ENCODE results near the gene DCAF7.

The DCAF7 gene

DNA sequence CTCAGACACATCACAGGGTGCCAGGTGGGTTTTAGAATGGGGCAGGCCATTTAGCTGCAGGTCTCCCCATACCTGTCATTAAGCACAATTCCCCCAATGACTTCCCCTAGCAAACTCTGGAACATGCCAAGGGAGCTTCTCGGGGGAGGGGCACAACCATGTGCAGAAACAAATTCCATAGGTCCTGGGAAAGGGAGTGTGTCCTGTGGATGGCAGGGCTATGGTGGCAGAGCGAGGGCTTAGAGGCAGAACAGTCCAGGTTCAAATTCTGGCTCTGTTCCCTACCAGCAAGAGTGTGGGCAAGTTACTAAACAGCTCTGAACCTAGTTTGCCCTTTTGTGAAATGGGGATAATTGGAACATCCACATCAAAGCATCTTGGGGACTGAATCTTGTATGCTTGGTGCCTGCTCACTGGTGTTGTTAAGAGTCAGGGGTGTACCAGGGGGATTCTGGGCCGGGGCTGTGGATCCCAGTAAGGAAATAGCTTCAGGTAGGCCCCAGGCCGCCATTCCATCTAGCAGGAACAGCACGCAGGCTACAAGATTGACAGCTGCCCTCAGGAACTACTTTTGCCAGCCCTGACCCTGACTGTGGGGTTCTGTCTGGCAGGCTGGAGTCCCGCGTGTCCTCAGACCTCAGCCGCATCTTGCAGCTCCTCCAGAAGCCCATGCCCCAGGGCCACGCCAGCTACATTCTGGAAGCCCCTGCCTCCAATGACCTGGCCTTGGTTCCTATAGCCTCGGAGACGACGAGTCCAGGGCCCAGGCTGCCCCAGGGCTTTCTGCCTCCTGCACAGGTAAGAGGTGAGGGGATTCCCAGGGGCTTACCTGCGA lies 5.6 kb upstream of the DCAF7 start:
- DNase-seq (ENCODE audit: low read depth in 2 of 2), result no peak

DNA sequence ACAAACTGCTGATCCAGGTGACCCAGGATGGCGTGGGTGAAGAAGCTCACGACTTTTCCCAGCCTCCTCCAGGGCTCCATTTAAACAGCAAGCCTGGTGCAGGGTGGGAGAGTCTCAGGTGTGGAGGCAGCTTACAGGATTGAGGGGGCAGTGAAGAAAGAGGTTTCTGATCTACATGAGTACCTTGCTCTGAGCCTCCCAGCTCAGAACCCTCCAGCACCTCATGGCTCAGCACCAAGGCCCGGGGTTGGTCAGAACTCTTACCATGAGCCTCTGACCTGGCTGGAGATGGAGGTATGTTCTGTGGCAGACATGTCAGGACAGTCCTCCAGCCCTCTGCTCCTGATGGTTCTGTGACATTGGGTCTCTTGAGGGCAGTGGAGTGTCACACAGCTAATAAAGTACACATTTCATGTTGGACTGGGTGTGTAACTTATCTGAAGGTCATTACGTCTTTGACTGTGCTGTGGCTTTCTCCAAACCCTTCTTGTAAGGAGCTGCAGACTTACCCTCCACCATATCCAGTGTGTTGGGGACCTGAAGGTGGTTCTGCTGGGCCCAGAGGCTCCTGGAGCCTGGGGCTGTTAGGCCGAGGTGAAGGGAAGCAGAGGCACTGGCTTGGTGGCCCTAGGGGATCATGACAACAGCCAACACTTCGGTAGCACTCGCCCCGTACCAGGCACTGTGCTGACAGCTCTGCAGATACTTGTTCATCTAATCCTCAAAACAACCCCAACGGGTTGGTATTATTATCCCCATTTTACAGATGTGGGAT lies 3.8 kb upstream of the DCAF7 start:
- no peak for DNase-seq (ENCODE audit: low read depth in 2 of 2)

DNA sequence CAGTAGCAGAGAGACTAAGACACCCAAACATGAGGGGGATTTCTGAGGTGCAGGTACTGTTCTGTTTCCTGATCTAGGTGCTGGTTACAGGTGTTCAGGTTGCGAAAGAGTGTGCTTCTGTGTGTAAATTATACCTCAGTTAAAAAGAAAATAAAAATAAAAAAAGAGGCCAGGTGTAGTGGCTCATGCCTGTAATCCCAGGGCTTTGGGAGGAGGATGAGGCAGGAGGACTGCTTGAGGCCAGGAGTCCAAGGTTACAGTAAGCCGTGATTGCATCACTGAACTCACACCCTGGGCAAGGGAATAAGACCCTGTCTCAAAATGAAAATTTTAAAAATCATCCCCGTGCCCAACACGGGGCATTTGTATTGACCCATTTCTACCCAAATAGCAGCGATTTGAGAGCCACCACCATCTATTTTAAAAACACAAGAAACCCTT lies 3.2 kb upstream of the DCAF7 start:
- no peak for DNase-seq (ENCODE audit: low read depth in 2 of 2)

DNA sequence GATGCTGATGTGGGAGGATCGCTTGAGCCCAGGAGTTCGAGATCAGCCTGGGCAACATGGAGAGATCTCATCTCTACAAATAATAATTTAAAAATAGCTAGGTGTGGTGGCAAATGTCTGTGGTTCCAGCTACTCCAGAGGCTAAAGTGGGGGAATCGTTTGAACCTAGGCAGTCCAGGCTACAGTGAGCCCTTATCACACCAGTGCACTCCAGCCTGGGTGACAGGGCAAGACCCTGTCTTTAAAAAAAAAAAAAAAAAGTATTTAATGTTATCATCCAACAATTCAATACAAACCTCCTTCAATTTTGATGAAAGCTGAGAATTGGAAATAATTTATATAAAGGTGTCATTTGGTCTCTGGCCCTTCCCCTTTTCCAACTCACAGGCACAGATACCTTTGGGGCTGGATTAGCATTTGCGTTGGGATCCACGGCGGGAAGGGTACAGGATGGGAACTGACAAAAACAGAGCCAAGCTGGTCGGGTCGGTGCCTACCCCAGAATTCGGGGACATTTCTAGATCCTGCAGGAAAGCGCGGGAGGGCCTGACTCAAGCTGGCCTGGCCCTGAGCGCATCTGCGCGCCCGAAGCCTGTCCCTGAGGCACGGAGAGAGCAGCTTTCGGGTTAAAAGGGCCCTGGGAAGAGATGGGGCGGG lies 860 bp upstream of the DCAF7 start:
- DNase-seq (ENCODE audit: low read depth in 2 of 2), result peak in 1 of 2 donors; percentile 8

DNA sequence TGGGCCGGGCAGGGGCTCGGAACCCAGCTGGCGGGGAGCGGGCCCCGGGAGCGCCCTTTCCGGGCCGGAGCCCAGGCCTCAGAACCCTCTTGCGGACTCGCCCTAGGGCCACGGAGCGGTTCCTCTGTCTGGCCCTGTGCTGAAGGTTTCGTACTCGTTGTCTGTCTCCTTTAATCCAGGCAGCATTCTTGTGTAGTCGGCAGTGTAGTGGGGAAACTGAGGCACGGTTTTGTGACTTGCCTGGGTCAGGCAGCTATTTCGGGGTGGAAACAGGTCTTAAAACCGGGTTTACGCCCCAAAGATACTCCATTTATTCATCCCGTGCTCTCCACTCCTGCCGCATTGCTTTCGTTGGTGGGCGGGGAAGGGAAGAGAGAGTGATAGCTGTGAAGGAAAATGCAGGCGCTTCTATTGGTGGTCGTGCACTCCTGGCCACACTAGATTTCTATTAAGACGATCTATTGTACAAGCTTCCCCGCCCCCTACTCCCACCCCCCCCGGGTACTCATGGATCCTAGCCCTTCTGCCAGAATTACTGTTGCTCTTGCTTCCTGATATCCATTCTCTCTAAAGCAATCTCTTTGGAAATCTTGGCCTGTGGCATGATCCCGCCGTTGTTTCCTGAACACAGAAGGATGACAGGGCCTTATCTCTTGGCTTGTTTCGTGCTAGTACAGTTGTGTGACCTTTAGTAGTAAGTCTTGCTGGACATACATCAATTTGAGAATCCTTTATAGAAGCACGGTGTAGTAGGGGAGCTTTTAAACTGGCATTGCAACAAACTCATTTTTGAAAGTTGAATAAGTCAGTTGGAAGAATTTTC lies 751 bp downstream of the DCAF7 start:
- no peak for DNase-seq (ENCODE audit: low read depth in 2 of 2)

DNA sequence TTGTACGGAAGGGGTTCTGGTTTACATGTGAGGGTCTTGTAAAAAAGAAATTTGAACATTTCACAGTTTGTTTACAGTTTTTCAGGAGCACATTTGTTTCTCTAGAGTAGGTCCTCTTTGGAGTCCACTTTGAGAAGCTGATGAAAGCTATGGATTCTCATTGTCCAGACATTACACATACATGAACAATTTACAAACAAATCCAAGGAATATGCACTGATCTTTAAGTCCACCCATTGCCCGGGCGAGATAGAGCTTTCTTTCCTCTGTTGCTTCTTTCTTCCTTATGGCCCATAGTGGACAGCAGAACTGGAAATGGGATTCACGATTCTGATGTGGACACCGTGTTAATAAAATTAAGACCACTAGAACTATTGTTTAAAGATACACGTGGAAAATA lies 1.9 kb downstream of the DCAF7 start:
- DNase-seq (ENCODE audit: low read depth in 2 of 2), result no peak

DNA sequence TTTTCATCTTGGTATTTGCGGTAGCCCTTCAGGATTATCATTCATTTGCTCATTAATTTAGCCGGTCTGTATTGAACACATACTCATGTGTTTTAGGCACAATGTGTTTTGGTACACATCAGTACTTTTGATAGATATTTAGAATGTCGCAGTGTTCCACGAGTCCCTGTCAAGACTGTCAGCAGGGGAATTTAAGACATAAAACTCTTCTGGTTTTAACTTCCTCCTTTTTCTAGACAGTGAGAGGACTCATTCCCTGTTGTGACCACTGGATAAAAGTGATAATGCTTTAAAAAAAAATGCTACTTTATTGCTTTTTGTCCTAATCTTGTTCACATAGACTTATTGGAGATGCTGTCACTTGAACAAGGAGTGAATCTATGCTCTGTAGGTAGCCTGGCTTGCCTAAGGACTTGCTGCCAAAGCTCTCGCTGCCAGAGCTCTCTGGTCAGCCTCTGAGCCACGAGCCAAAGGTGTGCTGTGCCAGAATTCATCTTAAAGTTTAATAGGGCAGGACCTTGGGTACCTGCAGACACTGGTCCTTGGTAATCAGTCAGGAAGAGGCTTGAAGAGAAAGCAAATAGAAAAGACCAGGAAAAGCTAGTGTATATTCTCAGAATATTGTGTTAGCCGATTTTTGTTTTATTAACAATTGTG lies 5.4 kb downstream of the DCAF7 start:
- no peak for DNase-seq (ENCODE audit: low read depth in 2 of 2)

DNA sequence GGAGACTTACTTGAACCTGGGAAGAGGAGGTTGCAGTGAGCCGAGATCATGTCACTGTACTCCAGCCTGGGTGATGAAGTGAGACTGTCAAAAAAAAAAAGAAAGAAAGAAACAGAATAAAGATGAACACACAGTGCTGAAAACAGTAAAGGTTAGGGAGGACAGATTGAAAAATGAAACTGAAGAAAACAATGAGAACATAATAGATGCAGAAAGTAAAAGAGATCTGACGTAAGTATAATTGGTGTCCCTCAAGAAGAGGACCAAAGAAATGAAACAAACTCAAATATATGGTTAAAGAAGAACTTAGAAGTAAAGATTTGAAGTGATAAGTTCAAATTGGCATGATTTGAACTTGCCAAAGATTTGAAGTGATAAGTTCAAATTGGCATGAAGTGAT lies 7.1 kb downstream of the DCAF7 start:
- no peak for DNase-seq (ENCODE audit: low read depth in 2 of 2)

DNA sequence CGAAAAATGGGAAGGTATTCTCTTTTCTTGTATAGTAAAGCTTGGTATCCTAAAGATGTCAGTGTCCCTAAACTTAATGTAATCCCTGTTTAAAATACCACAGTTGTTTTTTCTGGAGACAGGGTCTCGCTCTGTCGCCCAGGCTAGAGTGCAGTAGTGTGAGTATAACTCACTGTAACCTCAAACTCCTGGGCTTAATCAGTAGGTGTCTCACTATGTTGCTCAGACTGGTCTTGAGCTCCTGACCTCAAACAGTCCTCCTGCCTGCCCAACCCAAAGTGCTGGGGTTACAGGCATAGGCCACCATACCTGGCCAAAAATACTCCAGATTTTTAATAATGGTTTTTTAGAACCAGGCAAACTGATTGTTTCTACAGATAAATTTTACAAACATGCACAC lies 8.2 kb downstream of the DCAF7 start:
- DNase-seq (ENCODE audit: low read depth in 2 of 2), result no peak

DNA sequence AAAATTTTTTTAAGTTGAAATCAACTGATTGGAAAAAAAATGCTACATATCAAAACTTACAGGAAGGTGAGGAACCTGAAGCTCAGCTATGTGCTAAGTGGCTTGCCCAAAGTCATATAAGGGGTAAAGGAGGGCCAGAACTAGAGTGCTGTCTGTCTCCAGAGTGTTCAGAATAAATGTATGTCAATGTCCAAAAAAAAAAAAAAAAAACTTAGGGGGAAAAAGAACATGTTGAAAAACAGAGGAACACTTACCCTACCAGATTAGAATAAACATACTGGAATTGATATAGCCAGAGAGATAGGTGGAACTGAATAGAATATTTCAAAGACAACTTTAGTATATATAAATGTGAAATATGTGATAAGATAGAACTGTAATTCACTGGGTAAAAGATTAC lies 11.5 kb downstream of the DCAF7 start:
- DNase-seq (ENCODE audit: low read depth in 2 of 2), result no peak

DNA sequence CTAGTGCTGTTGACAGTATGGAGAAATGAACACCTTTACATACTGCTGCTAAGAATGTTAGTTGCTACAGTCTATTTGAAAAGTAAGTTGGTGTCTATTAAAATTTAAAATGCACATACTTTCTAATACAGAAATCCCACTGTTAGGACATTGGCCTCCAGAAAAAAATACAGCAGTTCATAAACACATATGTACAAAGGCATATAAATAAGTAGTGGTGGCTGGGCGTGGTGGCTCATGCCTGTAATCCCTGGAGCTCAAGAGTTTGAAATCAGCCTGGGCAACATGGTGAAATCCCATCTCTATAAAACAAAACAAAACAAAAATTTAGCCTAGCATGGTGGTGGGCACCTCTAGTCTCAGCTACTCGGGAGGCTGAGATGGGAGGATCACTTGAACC lies 13.1 kb downstream of the DCAF7 start:
- no peak for DNase-seq (ENCODE audit: low read depth in 2 of 2)

DNA sequence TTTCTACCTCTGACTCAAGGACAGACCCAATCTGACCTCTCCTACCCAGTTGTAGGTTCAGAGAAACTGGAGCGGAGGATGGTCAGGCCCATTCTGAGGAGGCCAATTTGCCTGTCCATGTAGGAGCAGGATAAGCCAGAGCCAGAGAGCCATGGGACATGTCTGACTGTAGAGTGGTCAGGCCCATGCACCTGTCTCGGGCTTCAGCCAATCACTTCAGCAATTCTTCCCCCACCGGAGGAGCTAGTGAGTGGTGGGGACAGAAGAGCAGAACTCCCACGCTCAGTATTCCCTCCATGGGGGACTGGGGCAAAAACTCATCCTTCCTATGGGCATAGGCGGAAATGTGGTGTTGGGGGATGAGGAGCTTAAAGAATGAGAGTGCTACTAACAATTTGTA lies 14.3 kb downstream of the DCAF7 start:
- no peak for DNase-seq (ENCODE audit: low read depth in 2 of 2)

DNA sequence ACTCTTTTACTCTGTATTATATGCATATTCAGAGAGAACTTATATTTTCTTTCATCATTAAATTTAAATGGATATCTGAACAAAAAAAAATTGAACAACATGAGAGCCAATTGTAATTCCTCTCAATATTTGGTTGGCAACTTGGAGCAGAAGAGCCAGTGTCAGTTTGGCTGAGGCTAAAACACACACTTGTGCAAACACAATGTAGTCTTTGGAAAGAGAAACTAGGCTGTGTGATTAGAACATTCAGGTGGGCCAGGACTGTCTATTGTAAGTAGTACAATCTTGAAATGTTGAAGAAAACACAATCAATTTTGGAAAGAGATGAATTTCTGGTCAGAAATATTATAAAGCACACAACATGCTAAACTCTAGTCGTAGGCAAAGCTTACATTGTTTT lies 17.0 kb downstream of the DCAF7 start:
- DNase-seq (ENCODE audit: low read depth in 2 of 2), result no peak

DNA sequence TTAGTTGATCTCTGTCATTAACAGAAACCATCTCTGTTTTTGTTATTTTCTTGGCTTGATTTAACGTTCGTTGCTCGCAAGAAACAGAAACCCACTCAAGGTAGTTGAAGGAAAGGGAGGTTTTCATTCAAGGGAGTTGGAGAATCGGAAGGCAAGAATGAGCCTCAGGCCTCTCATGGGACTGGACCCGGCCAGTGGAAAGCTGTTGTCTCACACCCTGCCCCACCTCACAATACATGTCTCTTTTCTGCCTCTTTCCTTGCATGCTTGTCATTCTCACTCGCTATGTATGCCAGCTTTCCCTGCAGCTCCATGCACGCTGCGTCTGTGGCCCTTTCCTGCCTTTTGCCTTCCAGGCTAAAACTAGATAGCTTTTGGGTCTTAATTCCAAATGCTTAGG lies 18.3 kb downstream of the DCAF7 start:
- no peak for DNase-seq (ENCODE audit: low read depth in 2 of 2)

DNA sequence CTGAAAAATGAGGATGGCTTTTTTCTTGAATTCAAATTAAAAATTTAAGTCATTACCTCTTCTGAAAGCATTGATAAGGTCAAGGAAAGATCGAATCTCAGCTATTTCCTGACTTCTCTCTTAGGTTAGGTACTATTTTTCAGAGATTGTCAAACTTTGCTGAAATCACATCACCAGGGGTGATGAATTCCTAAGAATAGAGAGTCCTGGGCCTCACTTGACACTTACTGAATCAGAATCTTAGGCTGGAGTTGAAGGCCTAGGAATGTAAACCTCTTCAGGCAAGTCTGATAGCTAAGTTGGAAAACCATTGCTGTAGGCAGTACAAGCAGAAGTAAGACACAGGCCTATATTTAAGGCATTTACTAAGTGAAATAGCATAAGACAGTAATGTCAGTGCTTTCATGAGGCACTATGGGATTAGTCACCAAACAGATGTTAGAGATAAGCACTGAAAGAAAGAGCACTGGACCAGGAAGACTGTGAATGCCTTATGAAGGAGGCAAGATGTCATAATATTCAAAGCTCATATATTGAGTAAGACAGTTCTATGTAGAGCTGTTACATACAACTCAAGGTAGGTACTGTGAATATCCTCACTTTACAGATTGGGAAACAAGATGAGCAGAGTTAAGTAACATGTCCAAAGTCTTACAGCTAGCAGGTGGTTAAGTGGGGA lies 21.5 kb downstream of the DCAF7 start:
- DNase-seq (ENCODE audit: low read depth in 2 of 2), result no peak

DNA sequence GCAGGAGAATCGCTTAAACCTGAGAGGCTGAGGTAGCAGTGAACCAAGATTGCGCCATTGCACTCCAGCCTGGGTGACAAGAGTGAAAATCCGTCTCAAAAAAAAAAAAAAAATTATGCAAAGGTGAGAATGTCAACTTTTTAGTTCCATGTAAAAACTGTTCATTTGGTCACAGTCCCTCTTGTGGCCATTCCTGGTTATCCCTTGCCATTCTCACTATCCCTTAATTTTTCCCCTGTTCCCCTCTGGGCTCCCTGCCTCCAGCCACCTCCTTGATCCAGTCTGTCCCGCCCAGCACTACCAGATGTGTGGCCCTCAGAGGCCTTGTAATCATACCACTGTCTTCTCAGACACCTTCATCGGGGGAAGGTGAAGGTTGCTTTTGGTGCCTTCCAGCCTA lies 23.4 kb downstream of the DCAF7 start:
- no peak for DNase-seq (ENCODE audit: low read depth in 2 of 2)

DNA sequence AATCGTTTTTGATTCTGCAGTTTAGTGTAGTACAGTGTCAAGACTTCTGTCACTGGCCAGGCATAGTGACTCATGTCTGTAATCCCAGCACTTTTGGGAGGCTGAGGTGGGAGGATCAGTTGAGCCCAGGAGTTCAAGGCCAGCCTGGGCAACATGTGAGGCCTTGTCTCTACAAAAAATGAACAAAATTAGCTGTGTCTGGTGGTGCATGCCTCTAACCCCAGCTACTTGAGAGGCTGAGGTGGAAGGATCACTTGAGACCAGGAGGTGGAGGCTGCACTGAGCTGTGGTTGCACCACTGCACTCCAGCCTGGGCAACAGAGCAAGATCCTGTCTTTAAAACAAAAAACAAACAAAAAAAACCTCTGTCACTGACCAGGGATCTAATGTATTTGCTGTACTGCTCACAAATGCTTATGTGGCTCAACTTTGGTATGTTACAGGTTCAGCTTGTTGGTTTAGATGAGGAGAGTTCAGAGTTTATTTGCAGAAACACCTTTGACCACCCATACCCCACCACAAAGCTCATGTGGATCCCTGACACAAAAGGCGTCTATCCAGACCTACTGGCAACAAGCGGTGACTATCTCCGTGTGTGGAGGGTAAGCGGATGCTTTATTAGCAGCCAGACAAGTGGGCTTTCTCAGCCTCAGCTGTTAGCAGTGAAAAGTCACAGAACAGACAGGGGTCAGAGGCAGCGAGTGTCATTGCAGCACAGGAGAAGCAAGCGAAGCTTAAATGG lies 27.9 kb downstream of the DCAF7 start:
- DNase-seq (ENCODE audit: low read depth in 2 of 2), result no peak

DNA sequence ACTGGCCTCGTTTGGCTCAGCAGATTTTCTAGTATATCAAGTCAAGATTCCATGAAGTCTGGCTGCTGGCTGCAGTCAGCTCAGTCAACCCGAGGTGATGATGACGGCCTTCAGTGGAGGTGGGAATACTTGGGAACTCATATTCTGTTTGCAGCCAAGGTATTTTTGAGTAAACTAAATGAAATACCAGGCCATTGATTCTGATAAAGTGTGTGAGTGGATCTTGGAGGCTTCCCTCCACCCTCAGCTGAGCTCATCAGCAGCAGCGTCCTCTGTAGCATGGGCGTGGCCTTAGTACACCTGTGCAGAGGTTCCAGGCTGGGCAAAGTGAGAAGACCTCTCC lies 28.5 kb downstream of the DCAF7 start:
- DNase-seq (ENCODE audit: low read depth in 2 of 2), result no peak

DNA sequence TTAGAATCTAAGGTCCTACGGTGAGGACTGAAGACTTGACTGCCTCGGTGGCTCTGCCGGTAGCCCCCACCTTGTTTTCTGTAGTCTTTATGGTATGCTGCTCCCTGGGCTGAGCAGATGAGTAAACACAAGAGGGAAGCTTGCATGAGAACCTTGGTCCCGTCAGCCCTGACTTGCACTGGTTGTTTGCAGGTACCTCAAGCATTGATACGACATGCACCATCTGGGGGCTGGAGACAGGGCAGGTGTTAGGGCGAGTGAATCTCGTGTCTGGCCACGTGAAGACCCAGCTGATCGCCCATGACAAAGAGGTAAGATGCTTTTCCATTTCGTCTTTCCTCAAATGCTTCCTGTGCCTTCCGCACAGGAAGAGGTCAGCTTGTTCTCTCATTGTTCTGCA lies 29.4 kb downstream of the DCAF7 start:
- no peak for DNase-seq (ENCODE audit: low read depth in 2 of 2)

DNA sequence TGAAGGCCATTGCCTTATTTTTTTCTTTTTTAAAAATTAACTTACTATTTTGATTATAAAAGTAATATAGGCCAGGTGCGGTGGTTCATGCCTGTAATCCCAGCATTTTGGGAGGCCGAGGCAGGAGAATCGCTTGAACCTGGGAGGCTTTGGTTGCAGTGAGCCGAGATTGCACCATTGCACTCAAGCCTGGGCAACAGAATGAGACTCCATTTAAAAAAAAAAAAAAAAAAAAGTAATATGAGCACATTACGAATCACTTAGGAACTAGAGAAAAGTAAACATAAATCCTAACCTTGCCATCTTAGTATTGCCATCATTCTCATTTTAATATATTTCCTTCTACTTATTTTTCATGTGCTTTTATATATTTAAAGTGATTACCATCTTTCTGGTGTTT lies 37.5 kb downstream of the DCAF7 start:
- DNase-seq (ENCODE audit: low read depth in 2 of 2), result no peak
